ENCODE measurements around the gene N4BP2L1. TPM values are rescaled to one million over a fixed set of nuclear protein-coding genes. Genes with fewer than 3 reads are reported as not detected.

N4BP2L1 gene
- total and polyA plus RNA-seq, 8 donors = 4.9 to 46.1 (median 15.1) TPM

DNA sequence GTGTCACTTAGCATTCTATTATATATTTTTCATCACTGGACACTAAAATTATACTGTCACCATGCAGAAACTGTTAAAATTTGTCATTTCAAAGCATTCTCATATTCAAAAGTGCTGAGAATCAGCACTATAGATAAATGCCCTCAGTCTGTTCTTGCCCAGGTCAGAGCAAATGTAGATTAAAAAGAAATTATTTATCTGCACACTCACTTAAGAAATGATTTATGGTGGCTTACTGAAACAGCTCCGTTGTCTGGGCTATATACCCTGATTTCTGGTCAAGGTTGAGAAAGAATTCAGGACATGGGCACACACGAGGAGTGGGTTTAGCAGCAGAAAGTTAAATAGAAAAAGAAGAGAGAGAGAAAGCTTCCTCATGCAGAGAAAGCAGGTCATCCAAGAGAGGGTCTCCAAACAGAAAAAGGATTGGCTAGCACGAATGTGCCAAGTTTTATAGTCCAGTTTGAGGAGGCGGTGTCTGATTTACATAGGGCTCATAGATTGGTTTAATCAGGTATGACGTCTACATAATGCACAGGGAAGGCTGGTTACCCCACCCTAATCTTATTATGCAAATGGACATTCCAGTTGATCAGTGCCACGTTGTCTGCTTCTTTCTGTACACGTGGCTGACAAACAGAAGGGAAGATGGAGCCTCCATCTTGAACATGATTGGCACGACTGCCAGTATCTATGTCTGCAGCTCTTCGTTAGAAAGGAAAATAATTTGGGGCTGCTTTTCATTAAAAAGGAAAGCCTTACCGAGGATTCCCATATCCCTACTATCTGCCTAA is 47.3 kb upstream of the N4BP2L1 start:
- H3K4me1 ChIP-seq = peaks cover 0 to 7% (median 0%) of the 10 kb centered on the region in 4 donors
- peaks cover 0 to 19% (median 3%) of the 10 kb centered on the region in 4 donors for H3K36me3 ChIP-seq
- 77 to 83% (median 81%) methylated on average over 10 of the region's 10 CpGs for WGBS, 5 donors
- TF ChIP-seq POLR2AphosphoS5 (IDR thresholded peaks at IDR 0.05) (no peak), EP300 (IDR thresholded peaks at IDR 0.05) (no peak), POLR2A (IDR thresholded peaks at IDR 0.05) (no peak)
- TF ChIP-seq, protein P1, sequence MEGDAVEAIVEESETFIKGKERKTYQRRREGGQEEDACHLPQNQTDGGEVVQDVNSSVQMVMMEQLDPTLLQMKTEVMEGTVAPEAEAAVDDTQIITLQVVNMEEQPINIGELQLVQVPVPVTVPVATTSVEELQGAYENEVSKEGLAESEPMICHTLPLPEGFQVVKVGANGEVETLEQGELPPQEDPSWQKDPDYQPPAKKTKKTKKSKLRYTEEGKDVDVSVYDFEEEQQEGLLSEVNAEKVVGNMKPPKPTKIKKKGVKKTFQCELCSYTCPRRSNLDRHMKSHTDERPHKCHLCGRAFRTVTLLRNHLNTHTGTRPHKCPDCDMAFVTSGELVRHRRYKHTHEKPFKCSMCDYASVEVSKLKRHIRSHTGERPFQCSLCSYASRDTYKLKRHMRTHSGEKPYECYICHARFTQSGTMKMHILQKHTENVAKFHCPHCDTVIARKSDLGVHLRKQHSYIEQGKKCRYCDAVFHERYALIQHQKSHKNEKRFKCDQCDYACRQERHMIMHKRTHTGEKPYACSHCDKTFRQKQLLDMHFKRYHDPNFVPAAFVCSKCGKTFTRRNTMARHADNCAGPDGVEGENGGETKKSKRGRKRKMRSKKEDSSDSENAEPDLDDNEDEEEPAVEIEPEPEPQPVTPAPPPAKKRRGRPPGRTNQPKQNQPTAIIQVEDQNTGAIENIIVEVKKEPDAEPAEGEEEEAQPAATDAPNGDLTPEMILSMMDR (IDR thresholded peaks at IDR 0.05) = no peak
- no peaks in the 10 kb centered on the region for H3K27me3 ChIP-seq
- H3K27ac ChIP-seq = no peak overlapping the region
- intact Hi-C loops (cut with DNase I; ENCODE audit: low total_unique reads) = no loop called here
- H3K4me3 ChIP-seq = no peak overlapping the region
- H3K9me3 ChIP-seq = no peaks in the 10 kb centered on the region
- DNase-seq = no peak

DNA sequence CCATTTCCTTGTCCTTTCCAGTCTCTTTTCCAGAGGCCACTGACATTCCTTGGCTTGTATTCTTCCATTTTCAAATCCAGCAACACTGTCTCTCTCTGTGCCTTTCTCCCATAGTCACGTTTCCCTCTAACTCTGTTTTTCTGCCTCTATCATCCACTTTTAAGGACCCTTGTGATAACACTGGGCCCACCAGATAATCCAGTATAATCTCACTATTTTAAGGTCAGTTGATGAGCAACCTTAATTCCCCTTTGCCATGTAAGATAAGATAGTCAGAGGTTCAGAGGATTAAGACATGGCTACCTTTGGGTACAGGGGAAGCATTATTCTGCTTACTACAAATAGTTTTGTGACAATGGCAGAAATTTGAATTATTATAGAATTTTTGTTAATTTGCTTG is 45.7 kb upstream of the N4BP2L1 start:
- H3K4me1 ChIP-seq = peaks cover 0 to 7% (median 0%) of the 10 kb centered on the region in 4 donors
- TF ChIP-seq POLR2AphosphoS5 (IDR thresholded peaks at IDR 0.05) = no peak
- TF ChIP-seq, protein P1 (IDR thresholded peaks at IDR 0.05) = no peak
- peaks cover 0 to 25% (median 5%) of the 10 kb centered on the region in 4 donors for H3K36me3 ChIP-seq
- H3K27me3 ChIP-seq = no peaks in the 10 kb centered on the region
- no peak overlapping the region for H3K27ac ChIP-seq
- intact Hi-C loops (cut with DNase I; ENCODE audit: low total_unique reads) = no loop called here
- no peak for DNase-seq
- H3K4me3 ChIP-seq = no peak overlapping the region
- H3K9me3 ChIP-seq = no peaks in the 10 kb centered on the region
- 75 to 100% (median 83%) methylated on average over 1 of the region's 1 CpG for WGBS, 5 donors

- WGBS, 5 donors = 54 to 63% (median 63%) methylated on average over 3 of the region's 3 CpGs
- Histone ChIP-seq H3K4me3 (no peak overlapping the region), H3K27me3 (no peaks in the 10 kb centered on the region), H3K4me1 (peaks cover 0 to 7% (median 0%) of the 10 kb centered on the region in 4 donors), H3K27ac (no peak overlapping the region), H3K9me3 (no peaks in the 10 kb centered on the region), H3K36me3 (peaks cover 0 to 19% (median 4%) of the 10 kb centered on the region in 4 donors)
- no peak for TF ChIP-seq POLR2A (IDR thresholded peaks at IDR 0.05)
- TF ChIP-seq, protein P1 (IDR thresholded peaks at IDR 0.05) = no peak
- no peak for TF ChIP-seq EP300 (IDR thresholded peaks at IDR 0.05)
- TF ChIP-seq POLR2AphosphoS5 (IDR thresholded peaks at IDR 0.05) = no peak
- DNase-seq = no peak
- intact Hi-C loops (cut with DNase I; ENCODE audit: low total_unique reads) = no loop called here
These were observed 44.3 kb upstream of the N4BP2L1 start for GRCh38 chr13:32472194-32472621.

DNA sequence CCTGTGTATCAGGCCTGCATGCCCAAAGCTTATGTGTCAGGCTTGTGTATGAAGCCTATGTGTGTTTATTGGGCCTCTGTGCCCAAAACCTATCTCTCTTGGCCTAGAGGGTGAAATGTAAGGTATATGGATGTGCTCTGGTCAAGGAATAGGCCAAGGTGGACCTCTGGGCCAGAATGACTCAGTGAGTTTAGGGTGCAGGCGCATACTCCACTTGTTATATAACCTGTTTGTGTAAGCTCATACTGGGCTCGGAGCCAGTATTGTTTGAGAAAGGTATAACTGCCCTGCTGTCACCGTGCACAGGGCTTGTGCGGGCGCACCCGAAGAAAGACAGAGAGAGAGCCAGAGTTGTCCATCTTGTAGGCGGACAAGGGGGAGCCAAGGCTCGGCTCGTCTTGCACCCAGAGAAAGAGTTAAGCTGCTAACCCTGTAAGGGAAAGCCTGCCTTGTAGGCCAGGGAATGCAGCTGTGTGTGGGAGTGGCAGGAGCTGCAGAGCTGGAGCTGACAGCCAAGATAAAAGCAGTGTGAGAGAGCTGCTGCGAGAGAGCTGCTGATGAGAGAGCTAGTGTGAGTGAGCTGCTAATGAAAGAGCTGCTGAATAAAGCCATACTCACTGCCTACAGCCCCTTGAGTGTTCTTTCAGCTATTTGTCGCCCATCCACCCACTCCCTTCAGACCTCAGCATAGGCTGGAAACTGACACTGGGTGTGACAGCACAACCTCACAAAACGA is 43.4 kb upstream of the N4BP2L1 start:
- Histone ChIP-seq H3K4me3 (no peak overlapping the region), H3K9me3 (no peaks in the 10 kb centered on the region), H3K27ac (no peak overlapping the region), H3K4me1 (peaks cover 0 to 3% (median 0%) of the 10 kb centered on the region in 4 donors), H3K27me3 (no peaks in the 10 kb centered on the region), H3K36me3 (peaks cover 0 to 15% (median 4%) of the 10 kb centered on the region in 4 donors)
- intact Hi-C loops (cut with DNase I; ENCODE audit: low total_unique reads) = no loop called here
- TF ChIP-seq EP300 (IDR thresholded peaks at IDR 0.05) (no peak), POLR2AphosphoS5 (IDR thresholded peaks at IDR 0.05) (no peak), POLR2A (IDR thresholded peaks at IDR 0.05) (no peak)
- TF ChIP-seq, protein P1 (IDR thresholded peaks at IDR 0.05) = no peak
- peak in 1 of 2 donors; percentile 41 for DNase-seq
- 69 to 78% (median 73%) methylated on average over 12 of the region's 12 CpGs for WGBS, 5 donors

All from stomach (tissue), 9 donors.